Lung (tissue), 12 donors: ENCODE data around the gene DNAH5. TPM values are rescaled to one million over a fixed set of nuclear protein-coding genes. Genes with fewer than 3 reads are reported as not detected.

Experiments used
- ATAC-seq: fragments of 200-7000 bp; cut with Tn5 transposase; one replicate; pipeline ENCODE4 v1.9.1; 2020; ENCODE audit warnings: moderate number of reproducible peaks; ENCODE audit not compliant: insufficient read depth, low FRiP score
- DNase-seq, 3 donors: peaks; one replicate each; pipeline ENCODE4 v3.0.0-alpha.2; 2013 to 2017
- H3K27ac ChIP-seq, 2 donors: one replicate each; pipeline ENCODE4 v1.5.1; 2013; ENCODE audit warnings: mild to moderate bottlenecking in 2 of 2, moderate library complexity in 2 of 2, control low read depth in 1 of 2, inconsistent platforms in 1 of 2, low read depth in 1 of 2, low read length in 1 of 2
- H3K27me3 ChIP-seq, 3 donors: one replicate each; pipeline ENCODE4 v1.5.1; 2013; ENCODE audit warnings: low read length in 2 of 3; ENCODE audit not compliant: control insufficient read depth in 3 of 3, insufficient read depth in 3 of 3
- H3K36me3 ChIP-seq, 4 donors: one replicate each; pipeline ENCODE4 v1.5.1; 2013; ENCODE audit warnings: low read length in 4 of 4, mild to moderate bottlenecking in 1 of 4, moderate library complexity in 1 of 4; ENCODE audit not compliant: control insufficient read depth in 4 of 4, insufficient read depth in 4 of 4
- H3K4me1 ChIP-seq, 5 donors: one replicate each; pipeline ENCODE4 v1.5.1; 2013; ENCODE audit warnings: low read length in 5 of 5, mild to moderate bottlenecking in 2 of 5, moderate library complexity in 1 of 5; ENCODE audit not compliant: control insufficient read depth in 5 of 5, insufficient read depth in 5 of 5
- H3K4me3 ChIP-seq: one replicate; pipeline ENCODE4 v1.5.1; 2013; ENCODE audit warnings: mild to moderate bottlenecking, control low read depth, moderate library complexity
- H3K9ac ChIP-seq, 2 donors: one replicate each; pipeline ENCODE4 v1.5.1; 2013; ENCODE audit warnings: low read length in 2 of 2, control low read depth in 1 of 2; ENCODE audit not compliant: insufficient read depth in 1 of 2
- H3K9me3 ChIP-seq, 4 donors: one replicate each; pipeline ENCODE4 v1.5.1; 2013; ENCODE audit warnings: low read length in 3 of 4, mild to moderate bottlenecking in 1 of 4, moderate library complexity in 1 of 4; ENCODE audit not compliant: control insufficient read depth in 4 of 4, insufficient read depth in 3 of 4
- CTCF ChIP-seq: IDR thresholded peaks from 2 replicates; pipeline ENCODE4 v1.5.1; 2012; ENCODE audit warnings: mild to moderate bottlenecking; ENCODE audit errors: control extremely low read depth, extremely low read depth
- WGBS, 2 donors: extraction: QIAGEN DNeasy Blood & Tissue Kit; methylation state at CpG; one replicate each; pipeline ENCODE4 v1.1.7; 2013; 5-methylcytosine and 5-hydroxymethylcytosine counted together
- polyA plus RNA-seq, 2 donors: library from polyadenylated mRNA; stranded (reverse); fragments of 200-250 nt; gene quantifications; one replicate each; pipeline ENCODE4 v1.2.1, GENCODE V29; 2013
- total RNA-seq, 2 donors: library from RNA; depleted of rRNA in 1 of 2; stranded (reverse); fragments of >200 nt in 1 of 2; gene quantifications; one replicate each; pipeline ENCODE4 v1.2.1, GENCODE V29; 2014 to 2021
- donor health status: control.
- donor health status: control.
- donor health status: Bipolar disorder and iron deficiency.
- donor health status: healthy.
- donor health status: DM: yes; HTN: yes; CAD: no.

DNAH5 gene
- total and polyA plus RNA-seq, 4 donors: 2.7 to 29.7 (median 16.2) TPM

DNA sequence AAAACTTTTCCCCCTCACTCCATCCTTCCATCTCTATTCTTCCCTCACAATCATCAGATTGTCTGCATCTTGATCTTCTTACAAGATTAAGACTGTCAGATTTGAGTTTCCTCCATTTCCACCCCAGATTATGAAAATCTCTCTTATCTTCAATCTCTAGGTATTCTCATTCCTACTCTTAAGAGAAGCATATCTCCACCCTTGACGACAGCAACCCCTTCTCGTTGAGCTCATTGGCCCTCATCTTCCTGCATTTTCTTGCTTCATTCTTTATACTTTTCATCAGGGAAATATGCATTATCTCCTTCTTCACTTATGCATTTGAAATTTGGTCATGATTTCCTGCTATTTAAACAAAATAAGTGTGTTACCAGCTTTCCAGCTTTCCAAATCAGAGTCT is 301.3 kb downstream of the DNAH5 start:
- Histone ChIP-seq H3K9ac (no peak overlapping the region), H3K27me3 (no peaks in the 10 kb centered on the region), H3K27ac (no peak overlapping the region), H3K36me3 (no peaks in the 10 kb centered on the region), H3K4me3 (no peak overlapping the region), H3K4me1 (no peaks in the 10 kb centered on the region), H3K9me3 (peaks cover 0 to 5% (median 0%) of the 10 kb centered on the region in 4 donors)
- WGBS, 2 donors: 80 to 90% methylated on average over 2 of the region's 2 CpGs
- no peak for DNase-seq
- no peak for ATAC-seq
- no peak for TF ChIP-seq CTCF

Other genes starting within 250 kb of the DNAH5 start
- gene TRIO, start 198.7 kb upstream of the DNAH5 start, total RNA-seq: 100 to 1,000 TPM; 165 to 243 TPM
- 10 to 100 TPM; 23.8 to 55.3 TPM for gene TRIO, start 198.7 kb upstream of the DNAH5 start, polyA plus RNA-seq